Neural cell (in vitro differentiated cells): ENCODE results near the gene STC2. TPM values are rescaled to one million over a fixed set of nuclear protein-coding genes. Genes with fewer than 3 reads are reported as not detected.

Source experiments
- H2AFZ ChIP-seq: fragments of 200-600, 300-800 bp; sonication (generic), shearing (Covaris generic); 2 replicates; pipeline ENCODE4 v1.6.0; 2014; ENCODE audit warnings: low read depth, mild to moderate bottlenecking, antibody characterized with exemption, low read length, moderate library complexity
- H3F3A ChIP-seq: fragments of 200-600 bp; shearing (Covaris generic); 2 replicates; pipeline ENCODE4 v1.6.1; 2016; ENCODE audit warnings: mild to moderate bottlenecking, moderate library complexity, mixed read lengths, antibody characterized with exemption, low read length; ENCODE audit not compliant: insufficient read depth, poor library complexity, severe bottlenecking
- H3K27ac ChIP-seq: fragments of 200-600, 300-800 bp; sonication (generic), shearing (Covaris generic); 2 replicates; pipeline ENCODE4 v1.5.1; 2014; ENCODE audit warnings: mild to moderate bottlenecking, low read length, moderate library complexity
- H3K27me3 ChIP-seq: fragments of 300-800, 200-600 bp; sonication (generic), shearing (Covaris generic); 2 replicates; pipeline ENCODE4 v1.6.0; 2014; ENCODE audit warnings: mild to moderate bottlenecking, low read depth, low read length, moderate library complexity; ENCODE audit not compliant: insufficient read depth
- H3K36me3 ChIP-seq: fragments of 300-800, 200-600 bp; sonication (generic), shearing (Covaris generic); 2 replicates; pipeline ENCODE4 v1.5.1; 2014; ENCODE audit warnings: mild to moderate bottlenecking, antibody characterized with exemption, low read length, moderate library complexity; ENCODE audit not compliant: insufficient read depth
- H3K4me2 ChIP-seq: fragments of 300-800, 200-600 bp; sonication (generic), shearing (Covaris generic); 2 replicates; pipeline ENCODE4 v1.6.0; 2014; ENCODE audit warnings: mild to moderate bottlenecking, low read length
- H3K4me3 ChIP-seq: fragments of 300-800, 200-600 bp; sonication (generic), shearing (Covaris generic); 2 replicates; pipeline ENCODE4 v1.5.1; 2014; ENCODE audit warnings: mild to moderate bottlenecking, low read length, moderate library complexity
- H3K79me2 ChIP-seq: fragments of 200-600 bp; shearing (Covaris generic); replicated peaks from 2 replicates; pipeline ENCODE4 v1.6.0; 2014; ENCODE audit warnings: mild to moderate bottlenecking, low read length, moderate library complexity; ENCODE audit not compliant: insufficient read depth
- H3K9ac ChIP-seq: fragments of 300-800, 200-600 bp; sonication (generic), shearing (Covaris generic); 2 replicates; pipeline ENCODE4 v1.6.1; 2016; ENCODE audit warnings: mild to moderate bottlenecking, low read length, mixed read lengths
- H3K9me2 ChIP-seq: fragments of 200-600 bp; shearing (Covaris generic); 2 replicates; pipeline ENCODE4 v1.6.1; 2016; ENCODE audit warnings: mild to moderate bottlenecking, low read length, mixed read lengths; ENCODE audit not compliant: insufficient read depth
- H3K9me3 ChIP-seq: fragments of 200-600, 300-800 bp; sonication (generic), shearing (Covaris generic); 2 replicates; pipeline ENCODE4 v1.6.1; 2016; ENCODE audit warnings: mild to moderate bottlenecking, mixed run types, low read length, moderate library complexity, mixed read lengths
- H4K20me1 ChIP-seq: fragments of 200-600 bp; shearing (Covaris generic); 2 replicates; pipeline ENCODE4 v1.6.1; 2016; ENCODE audit warnings: mild to moderate bottlenecking, mixed run types; ENCODE audit not compliant: insufficient read depth
- CTCF ChIP-seq: fragments of 450-650 bp; IDR thresholded peaks from 2 replicates; pipeline ENCODE4 v1.5.1; 2014; ENCODE audit warnings: antibody characterized with exemption, mild to moderate bottlenecking, moderate library complexity; ENCODE audit not compliant: poor library complexity, severe bottlenecking
- EP300 ChIP-seq: fragments of 450-650 bp; conservative IDR thresholded peaks from 2 replicates; pipeline ENCODE4 v1.6.1; 2014; ENCODE audit warnings: antibody characterized with exemption, mild to moderate bottlenecking, moderate library complexity; ENCODE audit not compliant: poor library complexity, severe bottlenecking
- EZH2 ChIP-seq: fragments of 200-600, 300-800 bp; shearing (Covaris generic), sonication (generic); IDR thresholded peaks from 2 replicates; pipeline ENCODE4 v1.6.1; 2014; ENCODE audit warnings: antibody characterized with exemption, low read length, borderline replicate concordance, mild to moderate bottlenecking; ENCODE audit not compliant: insufficient read depth, poor library complexity, severe bottlenecking
- MXI1 ChIP-seq: fragments of 450-650 bp; conservative IDR thresholded peaks from 2 replicates; pipeline ENCODE4 v1.6.1; 2014; ENCODE audit warnings: antibody characterized with exemption, mild to moderate bottlenecking; ENCODE audit not compliant: poor library complexity, severe bottlenecking
- POLR2AphosphoS5 ChIP-seq: IDR thresholded peaks from 2 replicates; pipeline ENCODE4 v1.6.1; 2012
- RAD21 ChIP-seq: fragments of 450-650 bp; conservative IDR thresholded peaks from 2 replicates; pipeline ENCODE4 v1.6.1; 2014; ENCODE audit warnings: antibody characterized with exemption, mild to moderate bottlenecking, moderate library complexity
- REST ChIP-seq: IDR thresholded peaks from 2 replicates; pipeline ENCODE4 v1.6.1; 2012; ENCODE audit warnings: borderline replicate concordance
- SMC3 ChIP-seq: fragments of 450-650 bp; conservative IDR thresholded peaks from 2 replicates; pipeline ENCODE4 v1.6.1; 2014; ENCODE audit warnings: antibody characterized with exemption, mild to moderate bottlenecking, moderate library complexity; ENCODE audit not compliant: poor library complexity
- TAF1 ChIP-seq: IDR thresholded peaks from 2 replicates; pipeline ENCODE4 v1.6.1; 2012; ENCODE audit warnings: low read depth
- polyA plus RNA-seq: library from polyadenylated mRNA; depleted of rRNA; stranded (reverse); fragments of >200 nt; gene quantifications from 2 replicates; pipeline ENCODE4 v1.2.3, GENCODE V29; 2014

STC2 gene
- polyA plus RNA-seq, 1 donor from 2014 or later: 0.09 TPM

GRCh38 chr5:173325091-173325698 lies 3.0 kb downstream of the STC2 start:
- H3K4me2 ChIP-seq: no peak overlapping the region
- no peak overlapping the region for H3K4me3 ChIP-seq
- H4K20me1 ChIP-seq: no peaks in the 10 kb centered on the region
- no peaks in the 10 kb centered on the region for H3K36me3 ChIP-seq
- no peaks in the 10 kb centered on the region for H3K9me3 ChIP-seq
- peaks cover 70% of the 10 kb centered on the region for H3K27me3 ChIP-seq
- H3K9ac ChIP-seq: no peak overlapping the region
- no peak for TF ChIP-seq EP300
- TF ChIP-seq SMC3: no peak
- no peaks in the 10 kb centered on the region for H3K79me2 ChIP-seq
- no peaks in the 10 kb centered on the region for H3F3A ChIP-seq
- H3K27ac ChIP-seq: no peak overlapping the region
- H3K9me2 ChIP-seq: no peaks in the 10 kb centered on the region
- H2AFZ ChIP-seq: no peak overlapping the region

- Histone ChIP-seq H3K36me3 (no peaks in the 10 kb centered on the region), H4K20me1 (no peaks in the 10 kb centered on the region), H3K9me3 (no peaks in the 10 kb centered on the region), H3K4me2 (no peak overlapping the region), H3K9me2 (no peaks in the 10 kb centered on the region), H3K9ac (no peak overlapping the region), H3K27ac (no peak overlapping the region), H3K27me3 (peaks cover 61% of the 10 kb centered on the region), H3F3A (no peaks in the 10 kb centered on the region), H3K4me3 (no peak overlapping the region), H2AFZ (no peak overlapping the region), H3K79me2 (no peaks in the 10 kb centered on the region)
- TF ChIP-seq CTCF (no peak), SMC3 (no peak), EZH2 (no peak), TAF1 (no peak), MXI1 (no peak), REST (no peak), RAD21 (no peak), POLR2AphosphoS5 (no peak), EP300 (no peak)
Observed at GRCh38 chr5:173324115-173325001, 3.9 kb downstream of the STC2 start.
